ENCODE results near the gene SMNDC1.
A peak's percentile ranks its signal among the peaks of the same experiment; 100 is the strongest.
"Not testable (repeated sequence)": the region's sequence is repeated elsewhere in the genome, so short reads cannot be mapped to it uniquely, and the experiment has no call there.

Gene SMNDC1

DNA sequence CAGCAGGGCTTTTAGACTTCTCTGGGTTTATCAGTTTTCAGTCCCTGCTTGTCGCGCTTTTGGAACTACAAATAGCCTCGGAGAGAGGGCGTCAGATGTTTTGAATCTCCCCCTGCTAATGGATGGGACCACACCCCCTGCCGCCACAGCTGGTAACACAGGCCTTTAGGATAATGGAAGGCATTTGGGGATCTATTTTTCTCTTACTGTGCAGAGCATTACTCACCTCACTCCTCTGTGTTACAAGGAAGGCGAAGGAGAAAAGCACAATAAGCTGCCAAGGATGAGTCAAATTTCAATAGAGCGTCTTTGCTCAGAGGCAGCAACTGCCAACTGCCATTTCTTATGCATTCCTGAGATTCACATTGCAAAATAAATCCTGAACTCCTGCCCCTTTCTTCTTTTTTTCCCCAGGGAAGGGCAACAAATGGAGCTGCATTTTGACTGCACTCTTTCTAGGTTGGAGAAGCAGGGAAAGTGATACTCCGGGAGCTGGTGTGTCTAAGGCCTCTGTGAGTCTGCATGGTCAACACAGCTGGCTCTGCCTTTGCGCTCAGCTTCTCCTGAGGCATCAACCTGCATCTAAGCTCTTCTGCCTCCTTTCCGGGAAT, 31.5 kb upstream of the SMNDC1 start:
- Histone ChIP-seq H3K9me3 (ENCODE audit: insufficient read depth, low read depth, low read length) (peaks cover 4% of the 10 kb centered on the region), H3K79me2 (ENCODE audit: control insufficient read depth, insufficient read depth, low read length, poor library complexity) (no peaks in the 10 kb centered on the region), H3K27me3 (ENCODE audit: insufficient read depth, low read length) (no peaks in the 10 kb centered on the region), H3K4me3 (ENCODE audit: low read depth, low read length) (no peak overlapping the region), H4K8ac (ENCODE audit: low read depth, low read length) (no peak overlapping the region), H4K91ac (ENCODE audit: low read depth, low read length) (no peak overlapping the region), H3K4me2 (ENCODE audit: low read length) (no peak overlapping the region), H3K9ac (ENCODE audit: low read length) (no peak overlapping the region), H2AFZ (ENCODE audit: insufficient read depth, low read length, poor library complexity) (no peak overlapping the region), H3K23ac (ENCODE audit: low read length) (no peak overlapping the region), H3K4me1 (ENCODE audit: control insufficient read depth in 1 of 2, insufficient read depth in 2 of 2, low read length in 2 of 2) (no peaks in the 10 kb centered on the region), H2BK5ac (ENCODE audit: low read depth, low read length, poor library complexity) (no peak overlapping the region), H2BK120ac (ENCODE audit: insufficient read depth, low read length, poor library complexity) (no peak overlapping the region), H4K12ac (ENCODE audit: low read depth, low read length) (no peak overlapping the region), H3K79me1 (ENCODE audit: low read length) (no peaks in the 10 kb centered on the region), H3K36me3 (ENCODE audit: control insufficient read depth in 1 of 2, insufficient read depth in 2 of 2, low read length in 2 of 2) (no peaks in the 10 kb centered on the region), H2AK5ac (ENCODE audit: low read length) (no peak overlapping the region), H3K4ac (ENCODE audit: low read depth, low read length) (no peak overlapping the region), H3K18ac (ENCODE audit: low read length) (no peak overlapping the region), H3K27ac (ENCODE audit: low read depth, low read length) (no peak overlapping the region), H3K14ac (ENCODE audit: low read length) (no peak overlapping the region), H2BK12ac (ENCODE audit: low read length) (no peak overlapping the region)
- no CpG with 5 or more reads among the region's 10 CpGs for WGBS (ENCODE audit: extremely low coverage, insufficient coverage, insufficient read length)
- DNase-seq, result peak; percentile 39 to 76

GRCh38 chr10:110335314-110336064, 30.8 kb upstream of the SMNDC1 start:
- H2BK12ac ChIP-seq (ENCODE audit: low read length), result no peak overlapping the region
- H3K18ac ChIP-seq (ENCODE audit: low read length), result no peak overlapping the region
- no peaks in the 10 kb centered on the region for H3K79me1 ChIP-seq (ENCODE audit: low read length)
- no peak overlapping the region for H3K4me2 ChIP-seq (ENCODE audit: low read length)
- no peak overlapping the region for H3K27ac ChIP-seq (ENCODE audit: low read depth, low read length)
- no CpG with 5 or more reads among the region's 7 CpGs for WGBS (ENCODE audit: extremely low coverage, insufficient coverage, insufficient read length)
- peak; percentile 61 to 81 for DNase-seq
- no peak overlapping the region for H4K91ac ChIP-seq (ENCODE audit: low read depth, low read length)
- no peak overlapping the region for H2BK5ac ChIP-seq (ENCODE audit: low read depth, low read length, poor library complexity)
- no peak overlapping the region for H2AK5ac ChIP-seq (ENCODE audit: low read length)
- H3K4ac ChIP-seq (ENCODE audit: low read depth, low read length), result no peak overlapping the region
- H3K9ac ChIP-seq (ENCODE audit: low read length), result peak overlapping the region; percentile 38
- peaks cover 11% of the 10 kb centered on the region for H3K9me3 ChIP-seq (ENCODE audit: insufficient read depth, low read depth, low read length)
- H3K79me2 ChIP-seq (ENCODE audit: control insufficient read depth, insufficient read depth, low read length, poor library complexity), result no peaks in the 10 kb centered on the region
- no peak overlapping the region for H2AFZ ChIP-seq (ENCODE audit: insufficient read depth, low read length, poor library complexity)
- H3K36me3 ChIP-seq (ENCODE audit: control insufficient read depth in 1 of 2, insufficient read depth in 2 of 2, low read length in 2 of 2), result no peaks in the 10 kb centered on the region
- no peak overlapping the region for H3K14ac ChIP-seq (ENCODE audit: low read length)
- H3K4me1 ChIP-seq (ENCODE audit: control insufficient read depth in 1 of 2, insufficient read depth in 2 of 2, low read length in 2 of 2), result no peaks in the 10 kb centered on the region
- H4K12ac ChIP-seq (ENCODE audit: low read depth, low read length), result no peak overlapping the region
- no peaks in the 10 kb centered on the region for H3K27me3 ChIP-seq (ENCODE audit: insufficient read depth, low read length)
- H3K23ac ChIP-seq (ENCODE audit: low read length), result no peak overlapping the region
- no peak overlapping the region for H4K8ac ChIP-seq (ENCODE audit: low read depth, low read length)
- H2BK120ac ChIP-seq (ENCODE audit: insufficient read depth, low read length, poor library complexity), result no peak overlapping the region
- no peak overlapping the region for H3K4me3 ChIP-seq (ENCODE audit: low read depth, low read length)

GRCh38 chr10:110334061-110334656, 29.4 kb upstream of the SMNDC1 start:
- no peak overlapping the region for H3K4ac ChIP-seq (ENCODE audit: low read depth, low read length)
- no peak overlapping the region for H3K14ac ChIP-seq (ENCODE audit: low read length)
- H4K8ac ChIP-seq (ENCODE audit: low read depth, low read length), result no peak overlapping the region
- no peak for DNase-seq
- no peak overlapping the region for H2BK5ac ChIP-seq (ENCODE audit: low read depth, low read length, poor library complexity)
- H3K27me3 ChIP-seq (ENCODE audit: insufficient read depth, low read length), result no peaks in the 10 kb centered on the region
- peaks cover 14% of the 10 kb centered on the region for H3K9me3 ChIP-seq (ENCODE audit: insufficient read depth, low read depth, low read length)
- no peaks in the 10 kb centered on the region for H3K36me3 ChIP-seq (ENCODE audit: control insufficient read depth in 1 of 2, insufficient read depth in 2 of 2, low read length in 2 of 2)
- H4K12ac ChIP-seq (ENCODE audit: low read depth, low read length), result no peak overlapping the region
- no peak overlapping the region for H3K4me2 ChIP-seq (ENCODE audit: low read length)
- no peak overlapping the region for H2BK12ac ChIP-seq (ENCODE audit: low read length)
- WGBS (ENCODE audit: extremely low coverage, insufficient coverage, insufficient read length), result no CpG with 5 or more reads among the region's 5 CpGs
- H3K27ac ChIP-seq (ENCODE audit: low read depth, low read length), result no peak overlapping the region
- no peaks in the 10 kb centered on the region for H3K79me2 ChIP-seq (ENCODE audit: control insufficient read depth, insufficient read depth, low read length, poor library complexity)
- no peaks in the 10 kb centered on the region for H3K4me1 ChIP-seq (ENCODE audit: control insufficient read depth in 1 of 2, insufficient read depth in 2 of 2, low read length in 2 of 2)
- no peak overlapping the region for H2BK120ac ChIP-seq (ENCODE audit: insufficient read depth, low read length, poor library complexity)
- no peaks in the 10 kb centered on the region for H3K79me1 ChIP-seq (ENCODE audit: low read length)
- H2AFZ ChIP-seq (ENCODE audit: insufficient read depth, low read length, poor library complexity), result no peak overlapping the region
- no peak overlapping the region for H3K18ac ChIP-seq (ENCODE audit: low read length)
- H3K9ac ChIP-seq (ENCODE audit: low read length), result no peak overlapping the region
- no peak overlapping the region for H4K91ac ChIP-seq (ENCODE audit: low read depth, low read length)
- H2AK5ac ChIP-seq (ENCODE audit: low read length), result no peak overlapping the region
- no peak overlapping the region for H3K4me3 ChIP-seq (ENCODE audit: low read depth, low read length)
- H3K23ac ChIP-seq (ENCODE audit: low read length), result no peak overlapping the region

- not testable (repeated sequence) for H4K91ac ChIP-seq (ENCODE audit: low read depth, low read length); H3K27ac ChIP-seq (ENCODE audit: low read depth, low read length); H2BK12ac ChIP-seq (ENCODE audit: low read length); H3K18ac ChIP-seq (ENCODE audit: low read length); H3K79me1 ChIP-seq (ENCODE audit: low read length); H3K27me3 ChIP-seq (ENCODE audit: insufficient read depth, low read length); H4K12ac ChIP-seq (ENCODE audit: low read depth, low read length); H2AK5ac ChIP-seq (ENCODE audit: low read length); H3K4ac ChIP-seq (ENCODE audit: low read depth, low read length); H2BK120ac ChIP-seq (ENCODE audit: insufficient read depth, low read length, poor library complexity); H2AFZ ChIP-seq (ENCODE audit: insufficient read depth, low read length, poor library complexity); H3K79me2 ChIP-seq (ENCODE audit: control insufficient read depth, insufficient read depth, low read length, poor library complexity); H3K4me2 ChIP-seq (ENCODE audit: low read length); H2BK5ac ChIP-seq (ENCODE audit: low read depth, low read length, poor library complexity); H3K23ac ChIP-seq (ENCODE audit: low read length); H4K8ac ChIP-seq (ENCODE audit: low read depth, low read length); H3K4me3 ChIP-seq (ENCODE audit: low read depth, low read length); H3K9ac ChIP-seq (ENCODE audit: low read length); H3K4me1 ChIP-seq (ENCODE audit: control insufficient read depth in 1 of 2, insufficient read depth in 2 of 2, low read length in 2 of 2); H3K36me3 ChIP-seq (ENCODE audit: control insufficient read depth in 1 of 2, insufficient read depth in 2 of 2, low read length in 2 of 2); DNase-seq; H3K14ac ChIP-seq (ENCODE audit: low read length)
- peaks cover 14% of the 10 kb centered on the region for H3K9me3 ChIP-seq (ENCODE audit: insufficient read depth, low read depth, low read length)
- WGBS (ENCODE audit: extremely low coverage, insufficient coverage, insufficient read length), result no CpG with 5 or more reads among the region's 32 CpGs
These were observed 26.6 kb upstream of the SMNDC1 start for GRCh38 chr10:110331226-110331795.

Measured in trophoblast cell (in vitro differentiated cells and primary cell).